Measurements from ENCODE around the gene NOG. TPM values are rescaled to one million over a fixed set of nuclear protein-coding genes. Genes with fewer than 3 reads are reported as not detected.

The NOG gene
- total RNA-seq, 4 donors from 2014 or later, result 2.7 to 8.4 (median 3.2) TPM; not detected in 1

GRCh38 chr17:56641894-56642293 is 48.4 kb downstream of the NOG start:
- WGBS, 2 donors (ENCODE audit: low coverage in 1 of 2), result 0% methylated on average over 1 of the region's 2 CpGs; no CpG with 5 or more reads in 1 of the 2 donors
- Histone ChIP-seq H3K36me3 (no peaks in the 10 kb centered on the region), H3K4me1 (no peaks in the 10 kb centered on the region), H3K9me3 (no peaks in the 10 kb centered on the region), H3K27me3 (peaks cover 27% of the 10 kb centered on the region), H3K4me3 (no peak overlapping the region), H3K27ac (no peak overlapping the region)
- TF ChIP-seq POLR2A (IDR thresholded peaks at IDR 0.05) (no peak), POLR2AphosphoS5 (IDR thresholded peaks at IDR 0.05) (no peak), EP300 (IDR thresholded peaks at IDR 0.05) (no peak), CTCF (IDR thresholded peaks at IDR 0.05) (no peak)
- ATAC-seq, result no peak

GRCh38 chr17:56642424-56642823 is 48.9 kb downstream of the NOG start:
- H3K4me3 ChIP-seq, result no peak overlapping the region
- ATAC-seq, result no peak
- no peaks in the 10 kb centered on the region for H3K4me1 ChIP-seq
- no peaks in the 10 kb centered on the region for H3K36me3 ChIP-seq
- TF ChIP-seq POLR2AphosphoS5 (IDR thresholded peaks at IDR 0.05), result no peak
- TF ChIP-seq EP300 (IDR thresholded peaks at IDR 0.05), result no peak
- H3K27ac ChIP-seq, result no peak overlapping the region
- H3K9me3 ChIP-seq, result no peaks in the 10 kb centered on the region
- WGBS, 2 donors (ENCODE audit: low coverage in 1 of 2), result 80 to 82% methylated on average over 3 of the region's 3 CpGs
- H3K27me3 ChIP-seq, result peaks cover 26% of the 10 kb centered on the region

Small RNA genes within 50 kb of the gene (small RNA-seq; reads per million reads assigned to genes)
- 0 reads per million in 4 donors for gene RPL39P33

Other genes with a start within 250 kb of the NOG start
- gene C17orf67, start 240.2 kb downstream of the NOG start, total RNA-seq, result 1 to 10 TPM; 1.1 to 3.5 (median 2.3) TPM
- gene DGKE, start 240.5 kb downstream of the NOG start, total RNA-seq, result 10 to 100 TPM in 1 of 4 donors, 1 to 10 TPM in 3; 8.4 to 12.5 (median 9.7) TPM